CD14-positive monocyte (primary cell): ENCODE measurements around the gene SIGLEC9. TPM values are rescaled to one million over a fixed set of nuclear protein-coding genes. Genes with fewer than 3 reads are reported as not detected.
A peak's percentile ranks its signal among the peaks of the same experiment; 100 is the strongest.

Source experiments
- DNase-seq, 3 donors: peaks; one replicate each; pipeline ENCODE4 v3.0.0-alpha.2; 2011 to 2022
- H2AFZ ChIP-seq: 2 replicates; pipeline ENCODE4 v1.6.0; 2012; ENCODE audit warnings: mild to moderate bottlenecking, low read depth, low read length, inconsistent platforms; ENCODE audit not compliant: insufficient read depth, poor library complexity, severe bottlenecking
- H3K27ac ChIP-seq, 2 donors: 1 replicate in 1 of 2; 2 replicates in 1 of 2; pipeline ENCODE4 v1.5.1; 2012 to 2013; ENCODE audit warnings: low read length in 2 of 2, control low read depth in 1 of 2, inconsistent platforms in 1 of 2, low read depth in 1 of 2, mild to moderate bottlenecking in 1 of 2
- H3K27me3 ChIP-seq, 2 donors: one replicate each; pipeline versions ENCODE4 v1.6.0 to v1.6.1; 2011 to 2013; ENCODE audit warnings: low read length in 2 of 2; ENCODE audit not compliant: control insufficient read depth in 2 of 2, insufficient read depth in 2 of 2
- H3K36me3 ChIP-seq, 2 donors: replicated peaks in 1 of 2; 1 replicate in 1 of 2; 2 replicates in 1 of 2; pipeline versions ENCODE4 v1.5.1 to v1.6.1; 2012 to 2013; ENCODE audit warnings: low read length in 2 of 2, control low read depth in 1 of 2, inconsistent platforms in 1 of 2, mild to moderate bottlenecking in 1 of 2; ENCODE audit not compliant: insufficient read depth in 2 of 2, control insufficient read depth in 1 of 2
- H3K4me1 ChIP-seq, 2 donors: 1 replicate in 1 of 2; 2 replicates in 1 of 2; pipeline versions ENCODE4 v1.5.1 to v1.6.1; 2012 to 2013; ENCODE audit warnings: low read length in 2 of 2, control low read depth in 1 of 2, inconsistent platforms in 1 of 2, mild to moderate bottlenecking in 1 of 2, moderate library complexity in 1 of 2; ENCODE audit not compliant: insufficient read depth in 2 of 2, control insufficient read depth in 1 of 2
- H3K4me2 ChIP-seq: replicated peaks from 2 replicates; pipeline ENCODE3; 2012; ENCODE audit warnings: low read length, moderate library complexity, mild to moderate bottlenecking; ENCODE audit not compliant: poor library complexity, severe bottlenecking; ENCODE audit errors: extremely low read depth
- H3K4me3 ChIP-seq, 3 experiments: fragments of 200-600 bp in 1 of 3; sonication (generic) in 1 of 3; replicated peaks in 1 of 3; 1 replicate in 2 of 3; 2 replicates in 1 of 3; pipeline ENCODE4 v1.5.1; 2011 to 2013; ENCODE audit warnings: low read length in 3 of 3, mild to moderate bottlenecking in 3 of 3, control low read depth in 2 of 3, low read depth in 2 of 3, inconsistent platforms in 1 of 3, moderate library complexity in 1 of 3
- H3K79me2 ChIP-seq: 2 replicates; pipeline ENCODE4 v1.6.0; 2012; ENCODE audit warnings: mild to moderate bottlenecking, control low read depth, inconsistent platforms, low read length, moderate library complexity; ENCODE audit not compliant: insufficient read depth
- H3K9ac ChIP-seq: 2 replicates; pipeline ENCODE4 v1.6.0; 2017; ENCODE audit warnings: low read length, mild to moderate bottlenecking; ENCODE audit not compliant: insufficient read depth, poor library complexity, severe bottlenecking
- H3K9me3 ChIP-seq, 2 donors: replicated peaks in 1 of 2; 1 replicate in 1 of 2; 2 replicates in 1 of 2; pipeline versions ENCODE4 v1.5.1 to v1.6.1; 2012 to 2013; ENCODE audit warnings: low read length in 2 of 2, control low read depth in 1 of 2; ENCODE audit not compliant: control insufficient read depth in 1 of 2, insufficient read depth in 1 of 2
- H4K20me1 ChIP-seq: 2 replicates; pipeline ENCODE4 v1.6.0; 2012; ENCODE audit warnings: mild to moderate bottlenecking, low read length, control low read depth, moderate library complexity; ENCODE audit not compliant: insufficient read depth
- H3K27ac Mint-ChIP-seq, 7 donors: one replicate each; pipeline ENCODE4 v1.8.0; 2020; ENCODE audit warnings: mild to moderate bottlenecking in 7 of 7, mixed read lengths in 7 of 7, moderate library complexity in 6 of 7, inconsistent platforms in 2 of 7
- H3K27me3 Mint-ChIP-seq, 3 donors: one replicate each; pipeline ENCODE4 v1.8.0; 2021 to 2022; ENCODE audit warnings: low read depth in 3 of 3, mild to moderate bottlenecking in 3 of 3, mixed read lengths in 3 of 3, moderate library complexity in 3 of 3, inconsistent platforms in 1 of 3
- H3K36me3 Mint-ChIP-seq, 2 donors: one replicate each; pipeline ENCODE4 v1.8.0; 2020; ENCODE audit warnings: mixed read lengths in 2 of 2, inconsistent platforms in 1 of 2, mild to moderate bottlenecking in 1 of 2
- H3K4me1 Mint-ChIP-seq: one replicate; pipeline ENCODE4 v1.8.0; 2020; ENCODE audit warnings: mild to moderate bottlenecking, mixed read lengths
- H3K4me3 Mint-ChIP-seq, 2 donors: one replicate each; pipeline ENCODE4 v1.8.0; 2020; ENCODE audit warnings: mild to moderate bottlenecking in 2 of 2, mixed read lengths in 2 of 2, moderate library complexity in 1 of 2
- H3K9me3 Mint-ChIP-seq, 7 donors: one replicate each; pipeline ENCODE4 v1.8.0; 2020 to 2022; ENCODE audit warnings: mixed read lengths in 7 of 7, mild to moderate bottlenecking in 6 of 7, moderate library complexity in 6 of 7, inconsistent platforms in 2 of 7
- CTCF ChIP-seq: fragments of 200-600 bp; IDR thresholded peaks from one replicate; pipeline ENCODE4 v1.8.0; 2022; ENCODE audit warnings: antibody characterized with exemption, mild to moderate bottlenecking
- WGBS: methylation state at CpG from one replicate; pipeline ENCODE4 v1.1.5; 2013; ENCODE audit warnings: missing lambda C conversion rate; ENCODE audit not compliant: insufficient coverage; 5-methylcytosine and 5-hydroxymethylcytosine counted together
- intact Hi-C, 2 donors: fragments of 100-400 bp; cut with micrococcal nuclease; formaldehyde crosslinking; loops; one replicate each; pipeline versions ENCODE4 v1.15.0 to v1.15.1; 2023
- polyA plus RNA-seq, 3 donors: library from polyadenylated mRNA; depleted of rRNA in 1 of 3; unstranded in 2 of 3; stranded (reverse) in 1 of 3; fragments of 300-500 nt in 2 of 3; fragments of >200 nt in 1 of 3; fragmentation: Illumina TruSeq in 2 of 3; gene quantifications; 1 replicate in 2 of 3; 2 replicates in 1 of 3; pipeline ENCODE4 v1.2.3, GENCODE V29; 2012 to 2021

Gene SIGLEC9
- polyA plus RNA-seq, 3 donors, result 87.5 to 137 (median 133) TPM

GRCh38 chr19:51164215-51164614 is 39.5 kb downstream of the SIGLEC9 start:
- Mint-ChIP-seq H3K4me3 (no peak overlapping the region), H3K36me3 (no peaks in the 10 kb centered on the region), H3K27ac (no peak overlapping the region), H3K9me3 (peaks cover 0 to 2% (median 0%) of the 10 kb centered on the region in 7 donors), H3K4me1 (peaks cover 23% of the 10 kb centered on the region), H3K27me3 (peaks cover 0 to 4% (median 1%) of the 10 kb centered on the region in 3 donors)
- Histone ChIP-seq H3K27ac (no peak overlapping the region), H3K36me3 (no peaks in the 10 kb centered on the region), H3K9me3 (no peaks in the 10 kb centered on the region), H4K20me1 (no peaks in the 10 kb centered on the region), H3K9ac (no peak overlapping the region), H3K4me3 (no peak overlapping the region), H3K4me2 (no peak overlapping the region), H2AFZ (no peak overlapping the region), H3K27me3 (no peaks in the 10 kb centered on the region), H3K79me2 (no peaks in the 10 kb centered on the region), H3K4me1 (peaks cover 18% of the 10 kb centered on the region in 2 donors)
- WGBS, result 91% methylated on average over 1 of the region's 3 CpGs
- no peak for DNase-seq
- no peak for TF ChIP-seq CTCF
- intact Hi-C loops, result loop anchor here in 1 of 2 donors (10.0 kb wide), 1 partner anchor 239 kb away; no protein-coding TSS in a partner anchor

- Histone ChIP-seq H2AFZ (peak overlapping the region; percentile 75), H3K36me3 (no peaks in the 10 kb centered on the region), H3K79me2 (no peaks in the 10 kb centered on the region), H3K9me3 (no peaks in the 10 kb centered on the region), H3K27ac (peak overlapping the region in 1 of 2 donors; percentile 2), H3K4me1 (peaks cover 18 to 19% of the 10 kb centered on the region in 2 donors), H3K4me3 (peak overlapping the region in 1 of 3 experiments; percentile 36), H4K20me1 (no peaks in the 10 kb centered on the region), H3K9ac (no peak overlapping the region), H3K4me2 (peak overlapping the region; percentile 52), H3K27me3 (no peaks in the 10 kb centered on the region)
- Mint-ChIP-seq H3K9me3 (peaks cover 0 to 2% (median 0%) of the 10 kb centered on the region in 7 donors), H3K27ac (peak overlapping the region in 6 of 7 donors; percentile 5 to 68 (median 44)), H3K4me1 (peaks cover 23% of the 10 kb centered on the region), H3K27me3 (peaks cover 0 to 8% (median 3%) of the 10 kb centered on the region in 3 donors), H3K4me3 (peak overlapping the region; percentile 39 to 59), H3K36me3 (no peaks in the 10 kb centered on the region)
- DNase-seq, result peak; percentile 58 to 70 (median 64)
- whole genome bisulfite sequencing, result 26% methylated on average over 6 of the region's 9 CpGs
- TF ChIP-seq CTCF, result no peak
- intact Hi-C loops, result loop anchor here in 1 of 2 donors (5.0 to 10.0 kb wide), 2 partner anchors 145 to 242 kb away; no protein-coding TSS in a partner anchor
These were observed 42.3 kb downstream of the SIGLEC9 start for GRCh38 chr19:51166846-51167490.
